CD4-positive, alpha-beta T cell treated with Interleukin-12 subunit alpha and Interleukin-12 subunit beta, for 1 hour (primary cell): Measurements from ENCODE around the gene IFRD2.

Experiments
- DNase-seq: peaks from one replicate; pipeline ENCODE4 v3.0.0-alpha.2; 2020

The IFRD2 gene, protein sequence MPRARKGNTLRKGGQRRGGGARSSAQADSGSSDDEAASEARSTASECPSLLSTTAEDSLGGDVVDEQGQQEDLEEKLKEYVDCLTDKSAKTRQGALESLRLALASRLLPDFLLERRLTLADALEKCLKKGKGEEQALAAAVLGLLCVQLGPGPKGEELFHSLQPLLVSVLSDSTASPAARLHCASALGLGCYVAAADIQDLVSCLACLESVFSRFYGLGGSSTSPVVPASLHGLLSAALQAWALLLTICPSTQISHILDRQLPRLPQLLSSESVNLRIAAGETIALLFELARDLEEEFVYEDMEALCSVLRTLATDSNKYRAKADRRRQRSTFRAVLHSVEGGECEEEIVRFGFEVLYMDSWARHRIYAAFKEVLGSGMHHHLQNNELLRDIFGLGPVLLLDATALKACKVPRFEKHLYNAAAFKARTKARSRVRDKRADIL

DNA sequence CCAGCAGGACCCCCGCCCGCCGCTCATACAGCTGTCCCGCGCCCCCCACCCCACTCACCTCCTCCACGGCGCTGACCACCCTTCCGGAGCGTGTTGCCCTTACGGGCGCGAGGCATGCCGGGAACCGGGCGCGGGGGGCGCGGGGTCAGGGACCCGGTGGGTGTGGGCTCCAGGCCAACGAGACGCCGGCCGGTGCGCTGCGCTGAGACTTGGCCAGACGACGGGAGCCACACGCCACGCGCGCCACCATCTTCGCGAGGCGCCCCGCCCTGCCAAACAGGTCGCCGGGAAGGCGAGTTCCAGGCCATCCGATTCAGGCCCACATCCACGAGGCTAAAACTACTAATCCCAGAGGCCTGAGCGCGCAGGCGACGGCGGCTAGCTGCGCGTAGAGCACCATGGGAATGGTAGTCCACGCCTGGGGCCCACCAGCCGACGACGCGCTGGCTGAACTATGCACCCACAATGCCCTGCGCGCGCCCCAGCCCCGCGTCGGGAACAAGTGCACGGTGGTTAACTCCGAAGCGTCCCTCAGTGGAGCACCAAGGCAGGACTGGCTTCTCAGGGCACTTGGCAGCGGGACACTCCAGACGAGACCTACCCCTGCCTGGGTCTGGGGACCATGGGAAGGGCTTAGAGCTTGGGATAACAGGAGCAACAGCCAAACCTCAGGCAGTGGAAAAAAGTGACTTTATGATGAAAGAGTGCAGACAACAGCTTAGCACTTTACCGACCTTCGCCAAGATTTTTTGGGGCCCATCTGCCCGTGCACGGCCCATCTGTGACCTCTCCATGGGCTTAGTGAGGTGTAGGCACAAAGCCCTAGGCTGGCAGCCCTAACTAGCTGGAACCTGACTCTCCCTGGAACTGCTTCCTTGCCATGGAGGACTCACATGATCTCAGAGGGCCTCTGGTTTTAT lies at the start of gene IFRD2:
Gene IFRD2, minus strand, starts transcription at position 271 of the 920 bp plus-strand sequence. Its CDS starts 155 bp downstream, at position 116.
- DNase-seq, result peak; percentile 97

DNA sequence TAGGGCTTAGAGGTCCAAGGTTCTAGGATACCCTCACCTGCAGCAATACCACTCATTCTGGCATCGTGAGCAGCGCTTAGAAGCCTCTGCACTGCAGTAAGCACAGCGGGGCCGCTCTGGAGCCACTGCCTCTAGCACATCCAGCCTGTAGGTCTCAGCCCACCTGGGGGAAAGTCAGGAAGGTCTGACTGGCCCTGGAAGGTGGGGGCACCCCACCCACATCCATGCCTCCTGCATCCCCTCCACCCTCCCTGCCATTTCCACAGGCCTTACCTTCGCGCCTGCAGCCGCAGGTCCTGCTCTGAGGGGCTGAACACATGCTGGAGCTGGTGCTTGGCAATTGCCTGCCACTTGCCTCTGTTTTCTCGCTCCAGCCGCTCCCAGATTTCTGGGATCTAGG lies 49.3 kb upstream of the IFRD2 start:
- no peak for DNase-seq

DNA sequence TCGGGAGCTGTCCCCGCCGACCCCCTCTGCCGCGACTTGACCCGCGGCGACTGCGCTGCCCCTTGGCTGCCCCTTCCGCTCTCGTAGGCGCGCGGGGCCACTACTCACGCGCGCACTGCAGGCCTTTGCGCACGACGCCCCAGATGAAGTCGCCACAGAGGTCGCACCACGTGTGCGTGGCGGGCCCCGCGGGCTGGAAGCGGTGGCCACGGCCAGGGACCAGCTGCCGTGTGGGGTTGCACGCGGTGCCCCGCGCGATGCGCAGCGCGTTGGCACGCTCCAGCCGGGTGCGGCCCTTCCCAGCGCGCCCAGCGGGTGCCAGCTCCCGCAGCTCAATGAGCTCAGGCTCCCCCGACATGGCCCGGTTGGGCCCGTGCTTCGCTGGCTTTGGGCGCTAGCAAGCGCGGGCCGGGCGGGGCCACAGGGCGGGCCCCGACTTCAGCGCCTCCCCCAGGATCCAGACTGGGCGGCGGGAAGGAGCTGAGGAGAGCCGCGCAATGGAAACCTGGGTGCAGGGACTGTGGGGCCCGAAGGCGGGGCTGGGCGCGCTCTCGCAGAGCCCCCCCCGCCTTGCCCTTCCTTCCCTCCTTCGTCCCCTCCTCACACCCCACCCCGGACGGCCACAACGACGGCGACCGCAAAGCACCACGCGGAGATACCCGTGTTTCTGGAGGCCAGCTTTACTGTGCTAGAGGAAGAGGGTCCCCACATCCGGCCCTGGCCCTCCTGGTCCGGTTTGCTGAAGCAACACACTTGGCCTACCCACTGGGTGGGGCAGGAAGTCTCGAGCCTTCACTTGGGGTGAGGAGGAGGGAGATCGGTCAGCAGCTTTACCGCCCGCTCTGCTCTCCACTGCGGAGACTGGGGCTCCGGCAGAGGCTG lies 48.5 kb upstream of the IFRD2 start, which contains the start of gene RASSF1:
Gene RASSF1, minus strand, starts transcription at position 389 of the 882 bp plus-strand sequence. Its CDS starts 31 bp downstream, at position 358.
- DNase-seq, result peak; percentile 76

- DNase-seq, result no peak
Measured at GRCh38 chr3:50340147-50340447, 47.9 kb upstream of the IFRD2 start.

GRCh38 chr3:50339485-50340146 lies 47.4 kb upstream of the IFRD2 start:
- no peak for DNase-seq

DNA sequence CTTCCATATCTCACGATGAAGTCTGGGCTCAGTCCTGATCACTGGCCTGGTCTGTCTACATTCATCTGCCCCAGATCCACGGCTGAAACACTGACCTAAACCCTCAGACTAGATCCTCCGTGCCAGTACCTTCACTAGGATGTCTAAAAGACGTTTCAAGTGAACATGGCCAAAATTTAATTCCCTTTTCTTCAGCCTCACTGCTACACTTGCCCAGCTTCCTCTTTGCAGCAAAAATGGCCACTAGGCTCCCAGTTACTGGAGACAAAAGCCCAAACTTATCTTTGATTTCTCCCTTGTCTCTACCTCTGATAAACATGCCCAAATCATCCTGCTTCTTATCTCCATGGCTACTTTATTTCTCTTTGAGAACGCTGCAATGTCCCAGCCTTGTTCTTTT lies 46.7 kb upstream of the IFRD2 start:
- no peak for DNase-seq

GRCh38 chr3:50337175-50337861 lies 45.1 kb upstream of the IFRD2 start:
- peak; percentile 95 for DNase-seq

GRCh38 chr3:50336452-50337174 lies 44.4 kb upstream of the IFRD2 start:
- DNase-seq, result no peak

DNA sequence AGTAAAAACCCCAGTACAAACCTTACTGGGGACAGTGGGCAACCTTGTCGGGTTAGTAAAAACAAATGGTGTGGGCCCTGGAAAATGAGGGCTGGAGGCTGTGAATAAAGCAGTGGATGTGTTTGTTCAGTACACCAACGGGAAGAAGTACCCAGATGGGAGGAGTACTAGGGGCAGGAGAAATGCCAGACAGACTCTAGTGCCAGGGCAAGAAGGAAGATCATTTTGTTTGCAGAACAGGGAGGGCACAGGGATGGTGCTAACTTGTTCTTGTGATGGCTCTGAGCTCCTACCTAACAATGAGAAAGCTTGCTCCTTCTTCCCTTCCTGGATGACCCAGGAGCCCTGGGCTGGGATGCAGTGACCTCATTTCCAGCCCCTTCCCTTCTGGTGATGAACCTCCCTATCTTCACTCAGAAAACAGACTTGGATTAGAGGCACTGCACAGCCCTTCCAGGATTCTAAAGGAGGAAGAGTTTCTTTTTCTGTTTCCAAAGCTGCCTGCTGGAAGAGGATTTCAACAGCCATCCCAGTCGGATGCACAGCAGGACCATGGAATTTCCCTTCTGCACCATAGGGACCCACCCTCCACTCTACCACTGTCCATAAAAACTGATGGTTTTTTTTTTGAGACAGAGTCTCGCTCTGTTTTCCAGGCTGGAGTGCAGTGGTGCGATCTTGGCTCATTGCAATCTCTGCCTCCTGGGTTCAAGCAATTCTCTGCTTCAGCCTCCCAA lies 42.3 kb upstream of the IFRD2 start:
- DNase-seq, result no peak

- DNase-seq, result no peak
Measured at GRCh38 chr3:50333744-50334328, 41.6 kb upstream of the IFRD2 start.

- no peak for DNase-seq
Measured at GRCh38 chr3:50331364-50331907, 39.2 kb upstream of the IFRD2 start.

DNA sequence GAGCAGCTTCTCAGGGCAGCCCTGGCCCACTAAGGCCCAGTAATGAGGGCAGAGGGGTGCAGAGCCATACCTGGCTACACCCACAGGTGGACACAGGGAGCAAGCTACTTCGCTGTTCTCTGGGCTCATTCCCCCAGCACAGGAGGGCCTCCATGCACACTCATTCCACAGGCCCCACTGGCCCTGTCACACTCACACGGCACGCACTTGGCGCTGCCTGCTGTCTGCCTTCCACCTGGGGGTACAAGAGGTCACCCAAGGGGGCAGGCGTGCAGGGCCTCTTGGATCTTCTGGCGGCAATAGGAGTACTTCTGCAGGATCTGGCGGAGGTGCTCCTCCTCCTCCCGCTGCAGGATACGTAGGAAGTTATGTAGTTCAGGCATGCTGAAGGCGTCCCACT lies 38.1 kb upstream of the IFRD2 start:
- no peak for DNase-seq

GRCh38 chr3:50327943-50328691 lies 35.9 kb upstream of the IFRD2 start, which contains the start of gene TUSC2:
Gene TUSC2 (minus strand): TSS chr3:50328223. CDS start chr3:50328099, 124 bp downstream.
- peak; percentile 95 for DNase-seq

GRCh38 chr3:50327129-50327528 lies 34.9 kb upstream of the IFRD2 start:
- no peak for DNase-seq

- DNase-seq, result no peak
Measured at GRCh38 chr3:50326182-50326541, 33.9 kb upstream of the IFRD2 start.

DNA sequence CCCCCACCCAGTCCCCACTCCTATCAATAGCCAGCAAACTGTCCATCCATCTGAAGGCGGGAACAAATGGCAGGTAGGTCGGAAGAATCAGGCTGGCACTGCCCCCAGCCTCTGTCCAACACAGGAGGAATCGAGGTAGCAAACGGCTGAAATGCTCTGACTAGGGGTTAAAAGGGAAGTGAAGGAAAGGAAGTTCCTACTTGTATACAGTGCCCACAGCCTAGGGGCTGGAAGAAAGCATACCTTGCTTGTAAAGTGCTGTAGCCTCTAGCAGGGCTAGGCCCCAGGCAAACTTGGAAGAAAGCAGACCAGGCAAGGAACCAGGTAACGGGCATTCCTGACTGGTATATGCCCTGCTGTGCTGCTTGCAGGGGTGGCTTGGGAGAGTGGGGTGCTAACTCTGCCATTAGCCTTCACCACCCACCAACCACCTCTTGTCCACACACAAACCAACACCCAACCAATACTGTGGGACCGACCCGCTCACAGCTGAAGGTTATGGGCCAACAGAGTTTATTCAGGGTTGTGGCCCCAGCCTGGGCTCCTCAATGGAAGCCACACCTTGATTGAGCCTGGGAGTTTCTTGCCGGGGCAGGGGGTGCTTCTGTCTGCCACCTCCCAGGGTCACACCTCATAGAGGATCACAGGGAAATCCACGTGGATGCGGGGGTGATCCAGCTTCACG lies 33.4 kb upstream of the IFRD2 start:
- DNase-seq, result no peak

DNA sequence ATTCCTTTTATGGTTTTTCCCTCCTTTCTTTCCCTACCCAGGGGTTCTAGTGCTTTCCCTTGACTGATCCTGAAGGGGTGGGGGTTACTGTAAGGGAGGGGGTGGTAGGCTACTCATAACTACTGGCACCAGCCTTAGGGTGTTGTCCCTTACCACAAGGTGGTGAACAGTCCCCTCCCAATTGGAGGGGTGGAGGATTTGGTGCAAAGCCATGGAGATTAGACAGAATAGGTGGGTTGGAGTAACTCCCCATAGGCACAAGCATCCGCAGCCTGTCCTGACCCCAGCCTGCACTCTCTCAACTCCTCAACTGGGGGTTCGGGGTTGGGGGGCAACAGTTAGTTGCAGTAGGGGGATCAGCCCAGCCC lies 32.9 kb upstream of the IFRD2 start:
- DNase-seq, result no peak
